HEK293 (cell line): ENCODE measurements around the gene MARK4.

Experiments
- CTCF ChIA-PET: fragments of 350-600 bp; formaldehyde crosslinking; extraction: SDS; loops from one replicate; lab custom pipeline; 2021; ENCODE audit warnings: antibody characterized with exemption; lab: Yijun Ruan, JAX
- POLR2A ChIA-PET: fragments of 300-600 bp; formaldehyde crosslinking; extraction: SDS; loops from one replicate; lab custom pipeline; 2020; ENCODE audit warnings: antibody characterized with exemption, inconsistent platforms; lab: Yijun Ruan, JAX
- H3K27ac ChIP-seq: fragments of 200-500 bp; sonication (Bioruptor generic); 2 replicates; pipeline ENCODE4 v1.5.1; 2014; ENCODE audit warnings: low read depth, low read length, control low read depth, inconsistent platforms; ENCODE audit errors: extremely low read depth
- H3K36me3 ChIP-seq, 2 experiments: fragments of 200-500 bp in 1 of 2; sonication (Bioruptor generic) in 1 of 2; 1 replicate in 1 of 2; 2 replicates in 1 of 2; pipeline ENCODE4 v1.5.1; 2014 to 2017; ENCODE audit warnings: inconsistent platforms in 2 of 2, low read length in 2 of 2; ENCODE audit not compliant: control insufficient read depth in 2 of 2, insufficient read depth in 1 of 2
- H3K4me1 ChIP-seq: fragments of 200-500 bp; sonication (Bioruptor generic); 2 replicates; pipeline ENCODE4 v1.5.1; 2014; ENCODE audit warnings: mild to moderate bottlenecking, low read length, inconsistent platforms; ENCODE audit not compliant: control insufficient read depth, insufficient read depth
- H3K4me3 ChIP-seq: 2 replicates; pipeline ENCODE4 v1.5.1; 2011; ENCODE audit warnings: low read depth, mild to moderate bottlenecking, control low read depth, low read length, moderate library complexity
- H3K9me3 ChIP-seq: fragments of 200-500 bp; sonication (Bioruptor generic); 2 replicates; pipeline ENCODE4 v1.5.1; 2014; ENCODE audit warnings: low read depth, low read length, inconsistent platforms; ENCODE audit not compliant: control insufficient read depth, insufficient read depth
- KLF10 ChIP-seq: fragments of 450-650 bp; IDR thresholded peaks from 2 replicates; pipeline ENCODE4 v1.5.1; 2018; ENCODE audit warnings: missing biosample characterization, mild to moderate bottlenecking, missing genetic modification characterization
- PRDM1 ChIP-seq: fragments of 450-650 bp; formaldehyde crosslinking; IDR thresholded peaks from 2 replicates; pipeline ENCODE4; 2016; ENCODE audit warnings: missing biosample characterization, missing genetic modification characterization
- SALL2 ChIP-seq: fragments of 450-650 bp; formaldehyde crosslinking; IDR thresholded peaks from 2 replicates; pipeline ENCODE4 v1.5.0; 2017; ENCODE audit warnings: missing biosample characterization, mild to moderate bottlenecking, missing genetic modification characterization, borderline replicate concordance
- YY1 ChIP-seq: fragments of 450-650 bp; formaldehyde crosslinking; IDR thresholded peaks from 2 replicates; pipeline ENCODE4 v1.5.1; 2018; ENCODE audit warnings: missing biosample characterization, missing genetic modification characterization
- YY2 ChIP-seq: fragments of 450-650 bp; formaldehyde crosslinking; IDR thresholded peaks from 2 replicates; pipeline ENCODE4 v1.5.1; 2016; ENCODE audit warnings: missing biosample characterization, missing genetic modification characterization
- ZBTB17 ChIP-seq: fragments of 450-650 bp; formaldehyde crosslinking; IDR thresholded peaks from 2 replicates; pipeline ENCODE4 v1.5.1; 2016; ENCODE audit warnings: missing biosample characterization, missing genetic modification characterization
- ZBTB20 ChIP-seq: fragments of 450-650 bp; formaldehyde crosslinking; IDR thresholded peaks from 2 replicates; pipeline ENCODE4 v1.5.1; 2016; ENCODE audit warnings: missing biosample characterization, missing genetic modification characterization
- ZBTB21 ChIP-seq: fragments of 450-650 bp; formaldehyde crosslinking; IDR thresholded peaks from 2 replicates; pipeline ENCODE4 v1.5.1; 2017; ENCODE audit warnings: missing biosample characterization, missing genetic modification characterization
- ZFP37 ChIP-seq: fragments of 450-650 bp; formaldehyde crosslinking; IDR thresholded peaks from 2 replicates; pipeline ENCODE4 v1.5.1; 2016; ENCODE audit warnings: missing biosample characterization, missing genetic modification characterization
- ZFP69B ChIP-seq: fragments of 450-650 bp; formaldehyde crosslinking; IDR thresholded peaks from 2 replicates; pipeline ENCODE4 v1.5.1; 2016; ENCODE audit warnings: missing biosample characterization, missing genetic modification characterization
- ZIC2 ChIP-seq: fragments of 450-650 bp; formaldehyde crosslinking; IDR thresholded peaks from 2 replicates; pipeline ENCODE4 v1.5.1; 2016; ENCODE audit warnings: missing biosample characterization, missing genetic modification characterization
- ZNF132 ChIP-seq: fragments of 450-650 bp; formaldehyde crosslinking; IDR thresholded peaks from 2 replicates; pipeline ENCODE4 v1.5.1; 2017; ENCODE audit warnings: missing biosample characterization, missing genetic modification characterization, borderline replicate concordance
- ZNF302 ChIP-seq: fragments of 450-650 bp; formaldehyde crosslinking; IDR thresholded peaks from 2 replicates; pipeline ENCODE4 v1.5.1; 2016; ENCODE audit warnings: missing biosample characterization, missing genetic modification characterization, low read depth
- ZNF335 ChIP-seq: fragments of 450-650 bp; formaldehyde crosslinking; conservative IDR thresholded peaks from 2 replicates; pipeline ENCODE4 v1.5.1; 2016; ENCODE audit warnings: missing biosample characterization, missing genetic modification characterization
- ZNF548 ChIP-seq: fragments of 450-650 bp; formaldehyde crosslinking; IDR thresholded peaks from 2 replicates; pipeline ENCODE4 v1.5.1; 2016; ENCODE audit warnings: missing biosample characterization, missing genetic modification characterization
- ZNF558 ChIP-seq: fragments of 450-650 bp; formaldehyde crosslinking; IDR thresholded peaks from 2 replicates; pipeline ENCODE4 v1.5.1; 2016; ENCODE audit warnings: missing biosample characterization, missing genetic modification characterization
- ZNF624 ChIP-seq: fragments of 450-650 bp; formaldehyde crosslinking; IDR thresholded peaks from 2 replicates; pipeline ENCODE4 v1.5.1; 2017; ENCODE audit warnings: missing biosample characterization, missing genetic modification characterization
- ZNF677 ChIP-seq: fragments of 450-650 bp; IDR thresholded peaks from 2 replicates; pipeline ENCODE4 v1.5.0; 2018; ENCODE audit warnings: missing biosample characterization, mild to moderate bottlenecking, missing genetic modification characterization, moderate library complexity
- ZNF792 ChIP-seq: fragments of 450-650 bp; formaldehyde crosslinking; IDR thresholded peaks from 2 replicates; pipeline ENCODE4 v1.5.1; 2016; ENCODE audit warnings: missing biosample characterization, missing genetic modification characterization
- ZNF843 ChIP-seq: fragments of 450-650 bp; formaldehyde crosslinking; IDR thresholded peaks from 2 replicates; pipeline ENCODE4 v1.5.1; 2016; ENCODE audit warnings: missing biosample characterization, missing genetic modification characterization
- ZSCAN16 ChIP-seq: fragments of 450-650 bp; formaldehyde crosslinking; IDR thresholded peaks from 2 replicates; pipeline ENCODE4 v1.5.1; 2016; ENCODE audit warnings: missing biosample characterization, missing genetic modification characterization
- TF ChIP-seq, protein P1 (sequence below): fragments of 450-650 bp; formaldehyde crosslinking; conservative IDR thresholded peaks from 2 replicates; pipeline ENCODE4 v1.5.1; 2016; ENCODE audit warnings: low read depth, missing biosample characterization, missing genetic modification characterization
- TF ChIP-seq, protein P2 (sequence below): fragments of 450-650 bp; formaldehyde crosslinking; IDR thresholded peaks from 2 replicates; pipeline ENCODE4 v1.5.1; 2017; ENCODE audit warnings: missing biosample characterization, mild to moderate bottlenecking, missing genetic modification characterization, moderate library complexity

MARK4 gene

DNA sequence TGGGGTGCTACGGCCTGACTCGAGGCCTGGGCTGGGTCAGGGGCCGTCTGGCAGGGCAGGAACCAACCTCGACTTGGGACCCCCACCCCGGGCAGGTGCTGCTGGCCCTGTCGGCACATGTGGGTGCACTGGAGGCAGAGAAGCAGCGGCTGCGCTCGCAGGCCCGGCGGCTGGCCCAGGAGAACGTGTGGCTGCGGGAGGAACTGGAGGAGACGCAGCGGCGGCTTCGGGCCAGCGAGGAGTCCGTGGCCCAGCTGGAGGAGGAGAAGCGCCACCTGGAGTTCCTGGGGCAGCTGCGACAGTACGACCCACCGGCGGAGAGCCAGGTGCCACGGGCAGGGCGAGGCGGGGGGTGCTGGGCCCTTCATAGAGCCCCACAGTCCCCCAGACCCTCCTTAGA is 95.4 kb downstream of the MARK4 start:
- H3K27ac ChIP-seq = no peak overlapping the region
- peaks cover 6 to 38% of the 10 kb centered on the region in 2 experiments for H3K36me3 ChIP-seq
- H3K9me3 ChIP-seq = no peaks in the 10 kb centered on the region
- CTCF ChIA-PET = no interaction called here
- TF ChIP-seq ZIC2 = no peak
- TF ChIP-seq KLF10 = no peak
- no peak for TF ChIP-seq ZNF792 (tag by site-specific recombination)
- no peak for TF ChIP-seq ZNF335 (tag by site-specific recombination)
- no peak for TF ChIP-seq ZNF558 (tag by site-specific recombination)
- TF ChIP-seq ZBTB20 (tag by site-specific recombination) = no peak
- TF ChIP-seq SALL2 = no peak
- TF ChIP-seq, protein P1, sequence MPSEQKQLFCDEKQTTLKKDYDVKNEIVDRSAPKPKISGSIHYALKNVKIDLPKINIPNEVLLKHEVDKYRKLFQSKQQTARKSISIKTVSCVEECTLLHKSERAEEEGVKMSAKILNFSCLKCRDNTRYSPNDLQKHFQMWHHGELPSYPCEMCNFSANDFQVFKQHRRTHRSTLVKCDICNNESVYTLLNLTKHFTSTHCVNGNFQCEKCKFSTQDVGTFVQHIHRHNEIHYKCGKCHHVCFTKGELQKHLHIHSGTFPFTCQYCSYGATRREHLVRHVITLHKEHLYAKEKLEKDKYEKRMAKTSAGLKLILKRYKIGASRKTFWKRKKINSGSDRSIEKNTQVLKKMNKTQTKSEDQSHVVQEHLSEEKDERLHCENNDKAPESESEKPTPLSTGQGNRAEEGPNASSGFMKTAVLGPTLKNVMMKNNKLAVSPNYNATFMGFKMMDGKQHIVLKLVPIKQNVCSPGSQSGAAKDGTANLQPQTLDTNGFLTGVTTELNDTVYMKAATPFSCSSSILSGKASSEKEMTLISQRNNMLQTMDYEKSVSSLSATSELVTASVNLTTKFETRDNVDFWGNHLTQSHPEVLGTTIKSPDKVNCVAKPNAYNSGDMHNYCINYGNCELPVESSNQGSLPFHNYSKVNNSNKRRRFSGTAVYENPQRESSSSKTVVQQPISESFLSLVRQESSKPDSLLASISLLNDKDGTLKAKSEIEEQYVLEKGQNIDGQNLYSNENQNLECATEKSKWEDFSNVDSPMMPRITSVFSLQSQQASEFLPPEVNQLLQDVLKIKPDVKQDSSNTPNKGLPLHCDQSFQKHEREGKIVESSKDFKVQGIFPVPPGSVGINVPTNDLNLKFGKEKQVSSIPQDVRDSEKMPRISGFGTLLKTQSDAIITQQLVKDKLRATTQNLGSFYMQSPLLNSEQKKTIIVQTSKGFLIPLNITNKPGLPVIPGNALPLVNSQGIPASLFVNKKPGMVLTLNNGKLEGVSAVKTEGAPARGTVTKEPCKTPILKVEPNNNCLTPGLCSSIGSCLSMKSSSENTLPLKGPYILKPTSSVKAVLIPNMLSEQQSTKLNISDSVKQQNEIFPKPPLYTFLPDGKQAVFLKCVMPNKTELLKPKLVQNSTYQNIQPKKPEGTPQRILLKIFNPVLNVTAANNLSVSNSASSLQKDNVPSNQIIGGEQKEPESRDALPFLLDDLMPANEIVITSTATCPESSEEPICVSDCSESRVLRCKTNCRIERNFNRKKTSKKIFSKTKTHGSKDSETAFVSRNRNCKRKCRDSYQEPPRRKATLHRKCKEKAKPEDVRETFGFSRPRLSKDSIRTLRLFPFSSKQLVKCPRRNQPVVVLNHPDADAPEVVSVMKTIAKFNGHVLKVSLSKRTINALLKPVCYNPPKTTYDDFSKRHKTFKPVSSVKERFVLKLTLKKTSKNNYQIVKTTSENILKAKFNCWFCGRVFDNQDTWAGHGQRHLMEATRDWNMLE (tag by site-specific recombination) = no peak
- no peak for TF ChIP-seq ZFP69B
- no peak for TF ChIP-seq ZNF624 (tag by site-specific recombination)
- TF ChIP-seq ZBTB17 (tag by site-specific recombination) = no peak
- TF ChIP-seq, all 188 proteins: peak for 0
- Histone ChIP-seq H3K4me3 (no peak overlapping the region), H3K4me1 (no peaks in the 10 kb centered on the region)
- POLR2A ChIA-PET = no interaction called here

DNA sequence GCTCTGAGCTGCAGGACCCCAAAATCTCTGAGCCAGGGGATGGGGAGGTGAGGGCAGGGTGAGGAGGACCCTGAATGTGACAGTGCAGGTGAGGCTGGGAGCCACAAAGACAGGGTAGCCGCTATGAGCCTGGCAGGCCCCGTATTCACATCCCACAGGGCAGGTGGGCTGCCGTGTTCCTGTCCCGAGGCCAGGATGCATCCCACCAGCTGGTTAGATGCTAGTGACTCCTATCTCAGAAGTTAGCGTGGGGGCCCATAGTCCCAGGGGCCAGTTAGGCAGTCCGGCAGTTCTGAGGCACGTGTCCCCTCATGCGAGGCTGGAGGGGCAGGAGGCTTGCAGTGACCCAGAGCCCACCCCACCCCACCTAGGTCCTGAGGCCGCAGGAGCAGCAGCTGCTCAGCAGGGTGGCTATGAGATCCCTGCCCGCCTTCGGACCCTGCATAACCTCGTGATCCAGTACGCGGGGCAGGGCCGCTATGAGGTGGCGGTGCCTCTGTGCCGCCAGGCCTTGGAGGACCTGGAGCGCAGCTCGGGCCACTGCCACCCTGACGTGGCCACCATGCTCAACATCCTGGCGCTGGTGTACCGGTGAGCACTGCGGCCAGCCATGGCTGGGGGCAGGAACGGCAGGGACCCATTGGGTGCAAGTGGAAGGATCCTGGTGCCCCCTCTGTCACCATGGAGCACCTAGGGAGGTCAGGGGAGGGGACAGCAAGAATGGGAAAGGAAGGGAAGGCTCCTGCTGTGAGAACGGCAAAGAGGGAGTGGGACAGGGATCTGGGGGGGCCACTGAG is 96.7 kb downstream of the MARK4 start:
- Histone ChIP-seq H3K27ac (no peak overlapping the region), H3K9me3 (no peaks in the 10 kb centered on the region), H3K36me3 (peaks cover 9 to 51% of the 10 kb centered on the region in 2 experiments), H3K4me3 (no peak overlapping the region), H3K4me1 (no peaks in the 10 kb centered on the region)
- TF ChIP-seq ZNF558 (tag by site-specific recombination) (no peak), ZNF843 (tag by site-specific recombination) (no peak), YY2 (tag by site-specific recombination) (no peak), ZNF302 (tag by site-specific recombination) (no peak), YY1 (tag by site-specific recombination) (no peak), ZSCAN16 (no peak), ZBTB21 (no peak), PRDM1 (tag by site-specific recombination) (no peak), ZNF132 (no peak), ZNF677 (tag by site-specific recombination) (no peak), ZFP37 (tag by site-specific recombination) (no peak), ZNF548 (tag by site-specific recombination) (no peak)
- TF ChIP-seq, protein P2, sequence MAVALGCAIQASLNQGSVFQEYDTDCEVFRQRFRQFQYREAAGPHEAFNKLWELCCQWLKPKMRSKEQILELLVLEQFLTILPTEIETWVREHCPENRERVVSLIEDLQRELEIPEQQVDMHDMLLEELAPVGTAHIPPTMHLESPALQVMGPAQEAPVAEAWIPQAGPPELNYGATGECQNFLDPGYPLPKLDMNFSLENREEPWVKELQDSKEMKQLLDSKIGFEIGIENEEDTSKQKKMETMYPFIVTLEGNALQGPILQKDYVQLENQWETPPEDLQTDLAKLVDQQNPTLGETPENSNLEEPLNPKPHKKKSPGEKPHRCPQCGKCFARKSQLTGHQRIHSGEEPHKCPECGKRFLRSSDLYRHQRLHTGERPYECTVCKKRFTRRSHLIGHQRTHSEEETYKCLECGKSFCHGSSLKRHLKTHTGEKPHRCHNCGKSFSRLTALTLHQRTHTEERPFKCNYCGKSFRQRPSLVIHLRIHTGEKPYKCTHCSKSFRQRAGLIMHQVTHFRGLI (tag by site-specific recombination) = no peak
- CTCF ChIA-PET = no interaction called here
- POLR2A ChIA-PET = no interaction called here
